ENCODE measurements around the gene DIP2A.
A peak's percentile ranks its signal among the peaks of the same experiment; 100 is the strongest.

The DIP2A gene

GRCh38 chr21:46456750-46457149, 1.9 kb upstream of the DIP2A start:
- H3K36me3 ChIP-seq (ENCODE audit: insufficient read depth, low read length): peaks cover 22% of the 10 kb centered on the region
- peaks cover 57% of the 10 kb centered on the region for H3K79me2 ChIP-seq (ENCODE audit: insufficient read depth, low read length)
- H3K9ac ChIP-seq (ENCODE audit: low read depth, low read length): no peak overlapping the region; the same call in 1 of the 2 replicates
- H3K4me2 ChIP-seq (ENCODE audit: insufficient read depth, low read length): peak overlapping the region; percentile 93
- TF ChIP-seq EZH2 (IDR thresholded peaks at IDR 0.05; ENCODE audit: borderline replicate concordance, low read depth, low read length, severe bottlenecking): no peak
- no peak for TF ChIP-seq CTCF (IDR thresholded peaks at IDR 0.05; ENCODE audit: borderline replicate concordance, extremely low read depth, low read length, poor library complexity, severe bottlenecking)
- no peak for DNase-seq
- peaks cover 5% of the 10 kb centered on the region; the same call in 1 of the 2 replicates for H4K20me1 ChIP-seq (ENCODE audit: insufficient read depth, low read length)
- H3K9me3 ChIP-seq (ENCODE audit: insufficient read depth, low read length, severe bottlenecking): no peaks in the 10 kb centered on the region
- no peak overlapping the region for H2AFZ ChIP-seq (ENCODE audit: low read depth, low read length)
- H3K4me1 ChIP-seq (ENCODE audit: insufficient read depth, low read length): peaks cover 39% of the 10 kb centered on the region
- ATAC-seq (ENCODE audit: insufficient read depth, low read depth): no peak
- no peak overlapping the region for H3K27ac ChIP-seq (ENCODE audit: low read length)
- peak overlapping the region in 1 of 2 experiments; percentile 69; a peak in 1 of 4 replicates for H3K4me3 ChIP-seq (ENCODE audit: low read depth in 1 of 2, low read length in 2 of 2)
- no peaks in the 10 kb centered on the region for H3K27me3 ChIP-seq (ENCODE audit: insufficient read depth, low read length, poor library complexity)

GRCh38 chr21:46457801-46458314, 833 bp upstream of the DIP2A start:
- peaks cover 68% of the 10 kb centered on the region for H3K79me2 ChIP-seq (ENCODE audit: insufficient read depth, low read length)
- H3K9me3 ChIP-seq (ENCODE audit: insufficient read depth, low read length, severe bottlenecking): no peaks in the 10 kb centered on the region
- peak overlapping the region; percentile 98 for H3K9ac ChIP-seq (ENCODE audit: low read depth, low read length)
- no peaks in the 10 kb centered on the region for H3K27me3 ChIP-seq (ENCODE audit: insufficient read depth, low read length, poor library complexity)
- peak overlapping the region; percentile 93 for H3K4me2 ChIP-seq (ENCODE audit: insufficient read depth, low read length)
- peaks cover 10% of the 10 kb centered on the region; the same call in 1 of the 2 replicates for H4K20me1 ChIP-seq (ENCODE audit: insufficient read depth, low read length)
- H3K27ac ChIP-seq (ENCODE audit: low read length): peak overlapping the region; percentile 97
- peaks cover 42% of the 10 kb centered on the region for H3K4me1 ChIP-seq (ENCODE audit: insufficient read depth, low read length)
- peak overlapping the region; percentile 69 to 92 for H3K4me3 ChIP-seq (ENCODE audit: low read depth in 1 of 2, low read length in 2 of 2)
- peak overlapping the region; percentile 98 for H2AFZ ChIP-seq (ENCODE audit: low read depth, low read length)
- TF ChIP-seq CTCF (IDR thresholded peaks at IDR 0.05; ENCODE audit: borderline replicate concordance, extremely low read depth, low read length, poor library complexity, severe bottlenecking) (no peak), EZH2 (IDR thresholded peaks at IDR 0.05; ENCODE audit: borderline replicate concordance, low read depth, low read length, severe bottlenecking) (no peak)
- DNase-seq (peak; percentile 33), ATAC-seq (ENCODE audit: insufficient read depth, low read depth) (peak; percentile 20)
- H3K36me3 ChIP-seq (ENCODE audit: insufficient read depth, low read length): peaks cover 30% of the 10 kb centered on the region

DNA sequence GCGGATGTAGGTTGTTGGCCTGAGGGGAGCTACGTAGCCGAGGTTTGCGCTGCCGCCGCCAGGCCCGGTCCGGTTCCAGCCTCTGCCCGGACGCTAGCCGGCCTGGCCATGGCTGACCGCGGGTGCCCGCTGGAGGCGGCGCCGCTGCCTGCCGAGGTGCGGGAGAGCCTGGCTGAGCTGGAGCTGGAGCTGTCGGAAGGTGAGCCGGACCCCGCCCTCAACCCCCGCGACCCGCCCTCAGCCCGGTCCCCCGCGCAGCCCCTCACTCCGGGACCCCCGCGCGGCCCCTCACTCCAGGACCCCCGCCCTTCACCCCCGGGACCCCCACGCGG, 299 bp downstream of the DIP2A start:
- Histone ChIP-seq H3K27ac (ENCODE audit: low read length) (peak overlapping the region; percentile 91), H3K36me3 (ENCODE audit: insufficient read depth, low read length) (peaks cover 38% of the 10 kb centered on the region), H3K4me3 (ENCODE audit: low read depth in 1 of 2, low read length in 2 of 2) (peak overlapping the region; percentile 65 to 69; a peak in 3 of 4 replicates), H4K20me1 (ENCODE audit: insufficient read depth, low read length) (peaks cover 10% of the 10 kb centered on the region; the same call in 1 of the 2 replicates), H3K79me2 (ENCODE audit: insufficient read depth, low read length) (peaks cover 79% of the 10 kb centered on the region), H3K4me2 (ENCODE audit: insufficient read depth, low read length) (peak overlapping the region; percentile 97), H3K9me3 (ENCODE audit: insufficient read depth, low read length, severe bottlenecking) (no peaks in the 10 kb centered on the region), H2AFZ (ENCODE audit: low read depth, low read length) (peak overlapping the region; percentile 98), H3K27me3 (ENCODE audit: insufficient read depth, low read length, poor library complexity) (no peaks in the 10 kb centered on the region), H3K4me1 (ENCODE audit: insufficient read depth, low read length) (peaks cover 42% of the 10 kb centered on the region), H3K9ac (ENCODE audit: low read depth, low read length) (peak overlapping the region; percentile 98)
- TF ChIP-seq CTCF (IDR thresholded peaks at IDR 0.05; ENCODE audit: borderline replicate concordance, extremely low read depth, low read length, poor library complexity, severe bottlenecking) (no peak), EZH2 (IDR thresholded peaks at IDR 0.05; ENCODE audit: borderline replicate concordance, low read depth, low read length, severe bottlenecking) (no peak)
- DNase-seq: no peak
- ATAC-seq (ENCODE audit: insufficient read depth, low read depth): no peak

All from DND-41 (cell line).